GM21367 (cell line): ENCODE data around the gene MFAP1.
"Not testable (repeated sequence)": the region's sequence is repeated elsewhere in the genome, so short reads cannot be mapped to it uniquely, and the experiment has no call there.

Experiments
- ATAC-seq: cut with Tn5 transposase; IDR thresholded peaks from one replicate; pipeline ENCODE4 v1.9.1; 2021; ENCODE audit not compliant: unreplicated experiment

MFAP1 gene

GRCh38 chr15:43821505-43821904 lies 3.0 kb downstream of the MFAP1 start:
- ATAC-seq = no peak

GRCh38 chr15:43815064-43815463 lies 9.4 kb downstream of the MFAP1 start:
- ATAC-seq = not testable (repeated sequence)

GRCh38 chr15:43808960-43809678 lies 15.4 kb downstream of the MFAP1 start:
- peak; percentile 53 for ATAC-seq

DNA sequence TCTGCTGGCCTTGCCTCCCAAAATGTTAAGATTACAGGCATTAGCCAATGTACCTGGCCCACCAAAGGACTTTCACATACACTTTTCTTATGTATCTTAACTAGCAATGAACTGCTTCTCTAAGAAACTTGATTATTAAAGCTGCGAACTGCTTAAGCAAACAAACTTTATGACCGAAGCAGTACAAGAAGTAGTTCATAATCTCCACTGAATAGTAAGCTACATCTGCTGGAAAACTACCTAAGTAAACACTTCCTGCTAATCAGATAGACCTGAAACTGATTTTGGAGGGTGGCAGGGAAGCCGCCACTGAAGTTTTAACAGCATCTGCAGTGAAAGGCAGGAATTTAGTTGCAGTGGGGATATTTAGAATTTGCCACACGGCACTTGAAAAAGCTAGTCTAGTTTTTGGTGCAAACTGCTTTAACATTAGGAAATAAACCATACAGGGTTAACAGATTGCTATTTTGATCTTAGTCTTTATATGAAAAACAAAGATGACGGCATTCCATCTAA lies 16.0 kb downstream of the MFAP1 start:
- ATAC-seq = no peak

DNA sequence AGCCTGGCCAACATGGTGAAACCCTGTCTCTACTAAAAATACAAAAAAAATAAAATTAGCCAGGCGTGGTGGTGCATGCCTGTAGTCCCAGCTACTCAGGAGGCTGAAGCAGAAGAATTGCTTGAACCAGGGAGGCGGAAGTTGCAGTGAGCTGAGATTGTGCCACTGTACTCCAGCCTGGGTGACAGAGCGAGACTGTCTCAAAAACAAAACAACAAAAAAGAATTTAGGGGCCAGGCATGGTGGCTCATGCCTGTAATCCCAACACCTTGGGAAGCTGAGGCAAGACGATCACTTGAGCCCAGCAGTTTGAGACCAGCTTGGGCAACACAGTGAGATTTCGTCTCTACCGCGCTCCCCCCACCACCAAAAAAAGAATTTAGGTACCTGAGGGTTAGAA lies 21.8 kb downstream of the MFAP1 start:
- not testable (repeated sequence) for ATAC-seq

- peak; percentile 69 for ATAC-seq
Observed at GRCh38 chr15:43800286-43801141, 24.0 kb downstream of the MFAP1 start, which contains the start of gene HYPK. HYPK (plus strand) TSS chr15:43800599; CDS start chr15:43800623, 24 bp downstream.

DNA sequence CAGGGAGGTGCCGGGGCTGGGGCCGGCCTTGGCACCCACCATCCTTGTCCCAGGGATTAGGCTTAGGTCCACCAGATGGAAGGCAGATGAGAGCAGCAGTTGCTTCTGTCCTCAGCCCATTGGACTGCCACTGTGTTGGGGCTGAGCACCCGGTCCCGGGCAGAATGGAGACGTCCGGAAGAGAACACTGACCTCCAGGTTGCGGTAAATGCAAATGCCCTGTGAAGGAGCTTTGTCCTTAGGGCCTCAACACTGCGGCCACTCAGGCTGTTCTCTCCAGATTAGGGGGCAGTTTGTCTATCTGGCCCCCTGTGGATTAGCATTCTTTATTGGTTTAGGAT lies 24.6 kb downstream of the MFAP1 start, which contains the start of gene SERINC4:
SERINC4 (minus strand) TSS at position 276 of the 341 bp plus-strand sequence; CDS start at position 42, 234 bp downstream.
- no peak for ATAC-seq

DNA sequence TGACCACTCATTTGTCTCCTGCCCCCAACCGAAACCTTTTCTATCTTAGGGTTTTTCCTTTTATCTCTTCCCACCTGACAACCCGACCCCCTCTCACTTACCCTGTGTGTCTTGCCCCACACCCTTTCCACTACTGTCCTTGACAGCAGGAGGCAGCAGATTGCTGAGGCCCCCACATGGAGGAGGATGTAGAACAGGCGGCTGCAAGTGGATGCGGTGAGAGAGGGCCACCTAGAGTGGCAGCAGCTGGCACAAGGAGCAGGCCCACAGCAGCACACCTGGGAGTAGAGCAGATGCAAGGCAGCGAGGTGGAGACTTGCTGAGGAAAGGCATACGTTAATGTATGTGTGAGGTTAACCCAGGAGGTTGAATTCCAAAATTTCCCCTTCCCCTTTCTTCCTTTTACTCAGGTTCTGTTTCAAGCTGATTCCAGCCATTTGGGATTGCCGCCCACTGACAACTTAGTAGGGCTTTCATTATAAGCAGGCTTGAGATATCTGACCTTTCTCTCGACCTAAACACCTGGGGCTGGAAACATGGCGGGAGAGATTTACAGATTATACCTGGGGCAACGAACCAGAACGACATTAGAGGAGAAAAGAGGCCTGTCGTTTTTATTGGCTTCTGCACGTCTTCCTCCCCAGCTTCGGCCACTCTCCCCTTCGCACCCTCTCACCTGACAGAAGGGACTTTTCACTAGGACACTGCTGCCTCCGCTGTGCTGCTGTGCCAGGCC lies 25.1 kb downstream of the MFAP1 start:
- no peak for ATAC-seq

DNA sequence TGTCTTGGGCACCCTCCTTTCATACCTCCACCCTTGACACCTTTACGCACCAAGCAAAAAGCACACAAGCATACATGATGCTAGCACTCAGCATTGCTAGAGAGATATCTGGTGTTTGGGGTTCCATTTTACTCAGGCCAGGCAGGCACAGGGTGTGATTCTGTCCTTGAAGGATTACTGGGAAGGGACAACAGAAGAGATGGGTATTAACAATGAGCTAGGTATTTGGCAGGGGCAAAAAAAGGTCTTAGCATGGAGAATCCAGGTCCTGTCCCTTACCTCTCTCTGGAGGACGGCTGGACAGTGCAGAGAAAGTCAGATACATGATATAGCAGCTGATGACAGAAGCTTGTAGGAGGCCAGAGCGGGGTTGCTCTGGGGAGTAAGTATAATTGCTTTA lies 27.9 kb downstream of the MFAP1 start:
- no peak for ATAC-seq

GRCh38 chr15:43795997-43796396 lies 28.5 kb downstream of the MFAP1 start:
- ATAC-seq = no peak

GRCh38 chr15:43795197-43795596 lies 29.3 kb downstream of the MFAP1 start:
- no peak for ATAC-seq

DNA sequence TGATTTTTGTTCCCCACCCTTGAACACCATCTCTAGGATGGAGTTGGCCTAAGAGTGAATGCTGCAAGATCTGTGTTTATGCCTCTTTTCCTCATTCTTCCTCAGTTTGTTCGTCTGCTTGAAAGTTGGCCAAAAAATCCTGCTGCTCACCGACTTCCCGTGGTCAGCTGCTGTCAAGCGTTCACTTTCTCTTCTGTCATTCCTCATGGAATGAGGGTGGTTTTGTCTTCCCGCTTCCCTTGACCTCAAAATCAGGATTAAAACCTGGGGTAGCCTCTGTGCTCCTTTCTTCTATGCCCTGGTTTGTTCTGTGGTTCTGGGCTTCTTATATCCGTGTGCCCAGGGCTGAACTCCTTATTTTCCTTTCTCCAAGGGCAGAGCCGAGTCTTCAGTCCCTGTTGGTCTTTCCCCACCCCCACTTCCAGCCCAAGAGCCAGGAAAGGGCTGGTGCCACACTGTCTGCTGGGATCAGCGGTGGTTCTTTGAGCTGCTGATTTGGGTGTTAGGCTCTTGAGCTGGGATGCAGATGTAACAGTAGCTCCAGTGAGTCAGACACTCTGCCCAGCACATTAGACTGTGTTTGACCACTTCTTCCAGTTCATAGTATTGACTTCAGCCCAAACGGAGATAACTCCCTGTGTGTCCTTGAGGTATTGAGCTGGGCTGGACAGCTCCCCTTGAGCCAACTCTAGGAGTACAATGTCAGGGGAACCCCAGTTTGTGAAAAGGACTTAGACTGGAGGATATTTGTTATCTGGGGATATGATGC lies 30.0 kb downstream of the MFAP1 start:
- no peak for ATAC-seq

DNA sequence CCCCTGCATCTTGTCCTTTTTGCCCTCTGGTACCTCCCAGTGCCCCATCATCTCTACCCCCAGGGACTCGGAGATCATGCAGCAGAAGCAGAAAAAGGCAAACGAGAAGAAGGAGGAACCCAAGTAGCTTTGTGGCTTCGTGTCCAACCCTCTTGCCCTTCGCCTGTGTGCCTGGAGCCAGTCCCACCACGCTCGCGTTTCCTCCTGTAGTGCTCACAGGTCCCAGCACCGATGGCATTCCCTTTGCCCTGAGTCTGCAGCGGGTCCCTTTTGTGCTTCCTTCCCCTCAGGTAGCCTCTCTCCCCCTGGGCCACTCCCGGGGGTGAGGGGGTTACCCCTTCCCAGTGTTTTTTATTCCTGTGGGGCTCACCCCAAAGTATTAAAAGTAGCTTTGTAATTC lies 30.8 kb downstream of the MFAP1 start:
- no peak for ATAC-seq

GRCh38 chr15:43792761-43793476 lies 31.6 kb downstream of the MFAP1 start:
- no peak for ATAC-seq

DNA sequence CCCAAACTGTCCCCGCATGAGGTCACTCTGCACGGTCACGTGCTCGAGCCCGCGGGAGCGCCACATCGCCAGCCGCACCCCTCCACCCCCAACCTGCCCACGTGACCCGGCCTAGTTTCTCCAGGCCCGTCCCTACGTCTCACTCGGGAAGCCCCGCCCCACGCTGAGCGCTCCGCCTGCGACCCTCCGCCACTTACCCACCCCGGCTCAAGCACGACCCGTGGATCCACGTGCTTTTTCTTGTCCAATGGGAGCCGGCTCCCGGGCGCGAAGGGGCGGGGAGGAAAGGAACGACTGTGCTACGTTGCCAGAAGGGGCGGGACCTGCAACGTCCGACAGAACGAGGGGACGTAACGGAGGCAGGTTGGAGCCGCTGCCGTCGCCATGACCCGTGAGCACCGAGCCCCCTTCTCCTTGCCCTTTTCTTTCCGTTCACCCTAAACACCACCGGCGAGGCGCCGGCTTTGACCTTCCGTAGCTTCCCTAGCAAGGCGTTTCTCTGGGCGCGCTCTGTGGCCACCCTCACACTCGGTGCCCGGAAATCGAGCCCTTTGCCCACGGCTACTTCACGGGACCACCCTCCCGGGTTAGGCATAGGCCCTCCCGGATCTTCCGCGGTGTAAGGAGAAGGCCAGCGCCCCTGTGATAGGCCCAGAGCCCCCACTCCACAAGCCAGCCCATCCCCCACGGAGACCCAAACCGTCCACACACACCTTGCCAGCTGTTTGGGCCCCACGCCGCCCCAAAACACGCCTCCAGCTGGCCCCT lies 32.3 kb downstream of the MFAP1 start, which contains the start of gene SERF2:
SERF2 (plus strand) TSS at position 328 of the 768 bp plus-strand sequence; CDS start at position 385, 57 bp downstream.
- ATAC-seq = peak; percentile 81

DNA sequence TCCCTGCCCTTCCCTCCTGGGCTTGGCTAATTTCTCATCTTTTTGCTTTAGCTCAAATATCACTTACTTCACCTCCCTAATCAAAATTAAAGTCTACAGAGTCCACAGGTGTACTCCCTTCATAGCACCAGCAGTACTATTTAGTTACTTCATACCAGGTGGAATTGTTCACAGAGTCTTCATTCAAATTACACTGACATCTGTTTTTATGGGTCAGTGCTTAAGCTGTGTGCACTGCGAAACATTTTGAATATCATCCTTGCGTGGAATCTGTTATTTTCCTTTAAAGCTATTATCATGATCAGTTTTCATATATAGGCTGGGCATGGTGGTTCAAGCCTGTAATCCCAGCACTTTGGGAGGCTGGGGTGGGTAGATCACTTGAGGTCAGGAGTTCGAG lies 35.1 kb downstream of the MFAP1 start:
- ATAC-seq = no peak

- no peak for ATAC-seq
Observed at GRCh38 chr15:43779016-43779415, 45.5 kb downstream of the MFAP1 start.

GRCh38 chr15:43777267-43777914 lies 47.1 kb downstream of the MFAP1 start:
- peak; percentile 47 for ATAC-seq
